GM12872 (cell line): ENCODE data around the gene ESPNL.

ENCODE experiments used
- TF ChIP-seq, protein P1 (sequence below): IDR thresholded peaks from 3 replicates; pipeline ENCODE4 v1.5.1; 2011; ENCODE audit warnings: low read depth, mild to moderate bottlenecking, low read length, moderate library complexity; ENCODE audit not compliant: insufficient read depth

The ESPNL gene

DNA sequence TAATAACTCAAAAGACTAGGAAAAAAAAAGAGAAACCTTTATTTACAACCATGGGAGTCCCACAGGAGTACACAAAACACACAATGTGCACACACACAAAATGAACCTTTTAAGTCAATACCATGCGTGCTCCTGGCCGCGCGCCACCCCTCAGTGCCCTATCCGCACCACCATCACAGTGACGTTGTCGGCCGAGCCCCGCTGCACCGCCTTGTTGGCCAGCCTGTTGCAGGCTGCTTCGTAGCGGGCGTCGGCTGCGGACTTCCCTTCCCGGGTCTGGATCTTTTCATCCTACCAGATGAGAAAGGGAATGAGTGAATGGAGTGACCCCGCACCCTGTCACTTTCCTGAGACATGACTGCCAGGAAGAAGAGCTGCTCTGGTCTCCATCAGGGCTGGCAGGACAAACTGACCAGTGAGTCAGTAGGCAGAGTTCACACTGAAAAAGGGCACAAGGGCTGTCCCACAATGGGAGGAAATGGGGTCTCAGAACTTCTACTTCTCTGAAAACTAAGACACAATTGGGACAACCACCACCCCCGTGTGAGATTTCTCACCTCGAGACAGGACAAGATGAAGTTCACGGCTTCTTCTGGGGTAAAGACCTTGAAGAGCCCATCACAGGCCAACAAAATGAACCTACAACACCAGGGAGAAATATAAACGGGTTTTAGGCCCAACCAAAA, 70.4 kb downstream of the ESPNL start:
- TF ChIP-seq, protein P1, sequence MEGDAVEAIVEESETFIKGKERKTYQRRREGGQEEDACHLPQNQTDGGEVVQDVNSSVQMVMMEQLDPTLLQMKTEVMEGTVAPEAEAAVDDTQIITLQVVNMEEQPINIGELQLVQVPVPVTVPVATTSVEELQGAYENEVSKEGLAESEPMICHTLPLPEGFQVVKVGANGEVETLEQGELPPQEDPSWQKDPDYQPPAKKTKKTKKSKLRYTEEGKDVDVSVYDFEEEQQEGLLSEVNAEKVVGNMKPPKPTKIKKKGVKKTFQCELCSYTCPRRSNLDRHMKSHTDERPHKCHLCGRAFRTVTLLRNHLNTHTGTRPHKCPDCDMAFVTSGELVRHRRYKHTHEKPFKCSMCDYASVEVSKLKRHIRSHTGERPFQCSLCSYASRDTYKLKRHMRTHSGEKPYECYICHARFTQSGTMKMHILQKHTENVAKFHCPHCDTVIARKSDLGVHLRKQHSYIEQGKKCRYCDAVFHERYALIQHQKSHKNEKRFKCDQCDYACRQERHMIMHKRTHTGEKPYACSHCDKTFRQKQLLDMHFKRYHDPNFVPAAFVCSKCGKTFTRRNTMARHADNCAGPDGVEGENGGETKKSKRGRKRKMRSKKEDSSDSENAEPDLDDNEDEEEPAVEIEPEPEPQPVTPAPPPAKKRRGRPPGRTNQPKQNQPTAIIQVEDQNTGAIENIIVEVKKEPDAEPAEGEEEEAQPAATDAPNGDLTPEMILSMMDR: no peak

DNA sequence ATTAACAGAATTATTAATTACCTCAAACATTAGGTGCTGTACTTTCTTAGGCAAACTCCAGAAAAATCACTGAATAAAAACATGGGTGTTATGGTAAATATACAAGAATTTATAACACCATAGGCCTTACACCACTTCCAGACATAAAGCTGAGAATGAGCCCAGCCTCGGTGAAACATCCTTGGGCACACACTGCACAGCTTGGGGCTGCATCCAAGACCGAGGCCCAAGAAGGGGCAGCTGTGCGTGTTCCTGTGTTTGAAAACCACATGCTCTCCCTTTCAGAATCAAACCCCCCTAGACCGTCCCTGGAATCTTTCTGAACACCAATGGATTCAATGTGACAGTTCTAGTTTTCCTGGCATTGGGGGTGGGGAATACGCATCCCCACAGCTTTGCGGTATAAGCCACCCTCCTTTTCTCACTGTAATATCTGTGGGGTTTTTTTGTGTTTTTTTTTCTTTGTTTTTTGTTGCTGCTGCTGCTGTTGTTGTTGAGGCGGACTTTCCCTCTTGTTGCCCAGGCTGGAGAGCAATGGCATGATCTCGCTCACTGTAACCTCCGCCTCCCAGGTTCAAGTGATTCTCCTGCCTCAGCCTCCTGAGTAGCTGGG, 71.5 kb downstream of the ESPNL start:
- TF ChIP-seq, protein P1: no peak

DNA sequence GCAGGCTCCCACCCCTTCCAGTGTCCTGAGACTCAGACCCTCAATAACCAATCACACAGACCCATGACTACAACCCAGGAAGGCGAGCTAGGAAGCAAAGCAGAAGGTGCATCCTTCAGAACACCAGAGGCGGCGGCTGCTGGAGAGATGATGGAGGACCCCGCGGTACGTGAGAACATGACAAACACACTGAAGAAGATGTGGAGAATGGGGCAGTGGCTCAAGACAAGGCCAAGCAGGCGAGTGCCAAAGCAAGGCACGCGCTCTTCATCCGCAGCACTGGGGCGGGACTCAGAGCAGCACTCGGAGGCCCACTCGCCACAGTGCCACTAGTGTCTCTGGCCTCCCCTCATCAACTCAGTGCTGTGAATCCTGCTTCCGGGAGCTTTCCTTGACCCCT, 72.3 kb downstream of the ESPNL start:
- TF ChIP-seq, protein P1: no peak

DNA sequence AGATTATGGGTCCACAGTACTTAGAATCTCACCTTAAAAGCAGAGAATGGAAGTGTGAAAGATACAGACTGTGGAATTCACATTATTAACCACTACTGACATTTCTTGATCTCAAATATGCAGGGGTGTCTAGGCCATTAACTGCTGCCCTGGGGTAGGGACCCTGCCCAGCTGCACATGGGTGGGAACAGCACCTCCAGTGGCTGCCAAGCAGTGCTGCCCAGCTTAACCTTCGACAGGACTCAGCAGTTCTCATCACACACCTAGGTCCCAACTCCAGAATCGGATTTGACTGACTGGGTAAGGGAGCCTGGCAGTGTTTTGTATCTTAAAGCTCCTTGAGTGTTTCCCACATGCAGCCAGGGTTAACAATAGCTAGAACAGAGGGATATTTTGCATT, 73.6 kb downstream of the ESPNL start:
- TF ChIP-seq, protein P1: peak; percentile 45; the same call in 2 of the 3 replicates

DNA sequence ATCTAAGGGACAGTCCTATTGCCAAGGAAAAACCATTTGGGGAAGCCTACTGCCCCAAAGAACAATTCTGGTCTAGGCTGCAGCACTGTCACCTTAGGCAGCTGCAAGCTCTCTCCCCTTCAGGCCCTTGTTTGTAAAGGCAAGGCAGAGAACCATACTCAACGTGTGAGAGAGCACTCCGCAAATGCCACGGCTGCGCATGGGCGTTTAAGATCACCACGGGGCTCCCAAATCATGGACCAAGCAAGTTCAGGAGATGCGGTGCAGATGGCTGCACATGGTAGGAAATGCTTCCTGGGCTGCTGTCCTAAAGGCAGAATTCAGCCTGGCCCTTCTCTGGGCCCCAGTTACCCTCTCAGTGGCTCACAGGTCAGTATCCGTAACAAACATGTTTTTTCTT, 74.2 kb downstream of the ESPNL start:
- TF ChIP-seq, protein P1: no peak

DNA sequence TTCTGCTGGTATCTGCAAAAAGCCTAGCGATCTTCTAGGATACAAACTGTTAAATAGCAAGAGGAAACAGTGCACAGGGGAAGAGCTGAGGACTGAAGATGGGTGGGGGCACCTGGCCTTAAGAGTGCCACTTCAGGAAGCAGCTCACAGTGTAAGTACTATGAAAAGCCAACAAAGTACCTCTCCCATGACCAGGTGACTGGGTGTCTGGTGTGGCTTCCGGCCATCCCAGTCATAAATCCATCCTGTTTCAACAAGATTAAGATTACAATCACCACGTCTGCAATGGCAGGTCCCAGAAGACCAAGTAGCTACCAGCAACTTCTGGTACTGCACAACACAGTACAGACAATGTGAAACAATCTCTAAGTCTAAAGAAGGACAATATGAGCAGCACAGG, 74.6 kb downstream of the ESPNL start:
- TF ChIP-seq, protein P1: no peak

DNA sequence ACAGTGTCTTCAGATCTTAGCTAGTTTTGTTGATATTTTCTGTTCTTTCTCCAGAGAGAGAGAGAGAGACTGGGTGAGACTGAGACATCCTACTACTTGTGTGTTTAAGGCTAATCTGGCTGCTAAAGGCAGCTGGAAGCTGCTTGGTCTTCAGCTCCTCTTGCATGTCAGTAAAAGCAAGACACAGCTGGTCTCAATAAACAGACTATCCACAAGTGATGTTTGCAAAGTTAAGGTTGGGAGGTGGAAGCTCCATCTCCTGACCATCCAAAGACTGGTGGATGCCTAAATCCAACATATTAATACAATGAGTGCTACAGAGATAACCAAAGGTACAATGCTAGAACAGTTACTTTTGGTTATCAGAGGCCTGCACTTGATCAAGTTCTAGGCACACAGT, 76.5 kb downstream of the ESPNL start:
- TF ChIP-seq, protein P1: no peak
